IPS-20b (cell line): Measurements from ENCODE around the gene NOTO.

ENCODE experiments used
- H3K27ac ChIP-seq: one replicate; pipeline ENCODE4 v1.5.1; 2013; ENCODE audit warnings: low read length
- H3K27me3 ChIP-seq: 2 replicates; pipeline ENCODE4 v1.6.1; 2013; ENCODE audit warnings: mild to moderate bottlenecking, low read length, inconsistent platforms; ENCODE audit not compliant: insufficient read depth
- H3K36me3 ChIP-seq: 2 replicates; pipeline ENCODE4 v1.6.1; 2013; ENCODE audit warnings: low read depth, mild to moderate bottlenecking, inconsistent platforms, low read length, moderate library complexity; ENCODE audit not compliant: insufficient read depth
- H3K4me1 ChIP-seq: 2 replicates; pipeline ENCODE4 v1.6.1; 2013; ENCODE audit warnings: mild to moderate bottlenecking, control low read depth, inconsistent platforms, low read length, moderate library complexity; ENCODE audit not compliant: insufficient read depth
- H3K4me3 ChIP-seq: 2 replicates; pipeline ENCODE4 v1.5.1; 2013; ENCODE audit warnings: mild to moderate bottlenecking, low read length, inconsistent platforms
- H3K9ac ChIP-seq: 2 replicates; pipeline ENCODE4 v1.6.1; 2013; ENCODE audit warnings: low read depth, mild to moderate bottlenecking, inconsistent platforms, low read length, moderate library complexity
- H3K9me3 ChIP-seq: 2 replicates; pipeline ENCODE4 v1.6.1; 2013; ENCODE audit warnings: mild to moderate bottlenecking, low read depth, low read length, inconsistent platforms; ENCODE audit not compliant: insufficient read depth

Gene NOTO

DNA sequence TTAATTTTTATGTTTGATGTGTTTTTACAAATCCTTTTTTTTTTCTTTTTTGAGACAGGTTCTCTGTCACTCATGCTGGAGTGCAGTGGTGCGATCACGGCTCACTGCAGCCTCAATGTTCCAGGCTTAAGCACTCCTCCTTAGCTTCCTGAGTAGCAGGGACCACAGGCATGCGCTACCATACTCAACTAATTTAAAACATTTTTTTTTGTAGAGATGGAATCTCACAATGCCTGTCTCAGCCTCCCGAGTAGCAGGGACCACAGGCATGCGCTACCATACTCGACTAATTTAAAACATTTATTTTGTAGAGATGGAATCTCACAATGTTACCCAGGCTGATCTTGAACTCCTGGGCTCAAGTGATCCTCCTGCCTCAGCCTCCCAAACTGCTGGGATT is 3.2 kb downstream of the NOTO start:
- no peaks in the 10 kb centered on the region for H3K36me3 ChIP-seq
- H3K4me3 ChIP-seq: no peak overlapping the region
- peaks cover 64% of the 10 kb centered on the region for H3K27me3 ChIP-seq
- peaks cover 2% of the 10 kb centered on the region; the same call in 1 of the 2 replicates for H3K4me1 ChIP-seq
- peaks cover 4% of the 10 kb centered on the region; the same call in 1 of the 2 replicates for H3K9me3 ChIP-seq
- H3K9ac ChIP-seq: no peak overlapping the region
- no peak overlapping the region for H3K27ac ChIP-seq

DNA sequence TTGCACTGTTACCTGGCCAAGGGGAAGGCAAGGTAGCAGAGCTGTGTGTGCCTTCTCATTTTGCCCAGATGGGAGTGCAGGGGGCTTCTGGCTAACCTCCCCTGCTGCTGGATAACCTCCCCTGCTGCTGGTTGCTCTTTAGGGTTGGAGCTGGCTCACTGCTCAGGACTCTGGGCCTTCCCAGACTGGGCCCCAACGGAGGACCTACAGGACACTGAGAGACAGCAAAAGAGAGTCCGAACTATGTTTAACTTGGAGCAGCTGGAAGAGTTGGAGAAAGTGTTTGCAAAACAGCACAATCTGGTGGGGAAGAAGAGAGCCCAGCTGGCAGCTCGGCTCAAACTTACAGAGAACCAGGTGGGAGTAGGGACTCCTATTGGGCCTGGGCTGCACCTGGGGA is 5.9 kb downstream of the NOTO start:
- no peak overlapping the region for H3K4me3 ChIP-seq
- H3K36me3 ChIP-seq: no peaks in the 10 kb centered on the region
- no peaks in the 10 kb centered on the region for H3K9me3 ChIP-seq
- no peak overlapping the region for H3K27ac ChIP-seq
- peaks cover 44% of the 10 kb centered on the region for H3K27me3 ChIP-seq
- H3K9ac ChIP-seq: no peak overlapping the region
- no peaks in the 10 kb centered on the region; the same call in 1 of the 2 replicates for H3K4me1 ChIP-seq

DNA sequence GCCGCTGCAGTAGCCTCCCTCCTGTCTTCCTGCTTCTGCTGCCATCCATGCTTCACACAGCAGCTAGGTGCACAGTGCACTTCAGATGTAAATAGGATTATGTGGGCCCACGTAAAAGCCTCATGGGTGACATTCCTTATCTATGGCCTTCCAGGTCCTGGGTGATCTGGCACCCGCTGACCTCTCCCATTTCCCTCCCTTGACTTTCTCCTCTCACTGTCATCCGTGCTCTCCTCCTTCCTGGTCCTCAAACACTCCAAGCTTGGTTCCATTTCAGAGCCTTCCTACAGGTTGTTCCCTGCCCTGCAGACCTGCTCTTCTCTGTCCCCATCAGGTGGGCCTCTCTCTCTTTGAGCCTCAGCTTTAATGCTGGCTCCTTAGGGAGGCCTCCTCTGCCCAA is 7.6 kb downstream of the NOTO start:
- no peaks in the 10 kb centered on the region for H3K9me3 ChIP-seq

DNA sequence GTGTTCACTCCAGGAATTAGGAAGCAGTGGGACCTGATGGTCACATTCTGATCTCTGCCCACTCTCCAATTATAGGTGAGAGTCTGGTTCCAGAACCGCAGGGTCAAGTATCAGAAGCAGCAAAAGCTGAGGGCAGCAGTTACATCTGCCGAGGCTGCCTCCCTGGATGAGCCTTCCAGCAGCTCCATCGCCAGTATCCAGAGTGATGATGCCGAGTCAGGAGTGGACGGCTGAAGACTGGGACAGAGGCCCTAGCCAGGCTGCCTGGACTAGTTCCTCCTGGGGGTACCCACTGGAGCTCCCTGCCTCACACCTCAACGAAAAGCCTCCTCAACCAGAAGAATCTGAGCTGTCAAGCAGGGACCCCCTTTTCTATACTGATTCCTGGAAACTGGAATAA is 8.3 kb downstream of the NOTO start:
- Histone ChIP-seq H3K4me1 (peaks cover 3% of the 10 kb centered on the region; the same call in 1 of the 2 replicates), H3K9ac (no peak overlapping the region), H3K4me3 (no peak overlapping the region), H3K36me3 (no peaks in the 10 kb centered on the region), H3K9me3 (no peaks in the 10 kb centered on the region), H3K27ac (no peak overlapping the region), H3K27me3 (peaks cover 21% of the 10 kb centered on the region)

More for the DNA sequence above, 7.6 kb downstream of the NOTO start:
- Histone ChIP-seq H3K36me3 (no peaks in the 10 kb centered on the region), H3K4me3 (no peak overlapping the region), H3K9ac (no peak overlapping the region), H3K4me1 (peaks cover under 1% of the 10 kb centered on the region; the same call in 1 of the 2 replicates), H3K27me3 (peaks cover 27% of the 10 kb centered on the region), H3K27ac (no peak overlapping the region)

DNA sequence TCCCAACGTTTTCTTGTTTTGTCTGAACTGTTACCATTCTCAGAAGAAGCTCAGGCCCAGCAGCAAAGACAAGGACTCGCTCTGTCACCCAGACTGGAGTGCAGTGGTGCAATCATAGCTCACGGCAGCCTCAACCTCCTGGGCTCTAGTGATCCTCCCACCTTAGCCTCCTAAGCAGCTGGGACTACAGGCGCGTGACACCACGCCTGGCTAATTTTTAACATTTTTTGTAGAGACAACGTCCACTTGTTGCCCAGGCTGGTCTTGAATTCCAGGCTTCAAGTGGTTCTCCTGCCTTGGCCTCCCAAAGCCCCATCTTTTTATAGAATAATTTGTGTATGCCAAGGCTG is 9.7 kb downstream of the NOTO start:
- Histone ChIP-seq H3K4me3 (no peak overlapping the region), H3K27me3 (peaks cover 12% of the 10 kb centered on the region), H3K9me3 (no peaks in the 10 kb centered on the region), H3K36me3 (no peaks in the 10 kb centered on the region), H3K9ac (no peak overlapping the region), H3K4me1 (peaks cover 3% of the 10 kb centered on the region; the same call in 1 of the 2 replicates), H3K27ac (no peak overlapping the region)

DNA sequence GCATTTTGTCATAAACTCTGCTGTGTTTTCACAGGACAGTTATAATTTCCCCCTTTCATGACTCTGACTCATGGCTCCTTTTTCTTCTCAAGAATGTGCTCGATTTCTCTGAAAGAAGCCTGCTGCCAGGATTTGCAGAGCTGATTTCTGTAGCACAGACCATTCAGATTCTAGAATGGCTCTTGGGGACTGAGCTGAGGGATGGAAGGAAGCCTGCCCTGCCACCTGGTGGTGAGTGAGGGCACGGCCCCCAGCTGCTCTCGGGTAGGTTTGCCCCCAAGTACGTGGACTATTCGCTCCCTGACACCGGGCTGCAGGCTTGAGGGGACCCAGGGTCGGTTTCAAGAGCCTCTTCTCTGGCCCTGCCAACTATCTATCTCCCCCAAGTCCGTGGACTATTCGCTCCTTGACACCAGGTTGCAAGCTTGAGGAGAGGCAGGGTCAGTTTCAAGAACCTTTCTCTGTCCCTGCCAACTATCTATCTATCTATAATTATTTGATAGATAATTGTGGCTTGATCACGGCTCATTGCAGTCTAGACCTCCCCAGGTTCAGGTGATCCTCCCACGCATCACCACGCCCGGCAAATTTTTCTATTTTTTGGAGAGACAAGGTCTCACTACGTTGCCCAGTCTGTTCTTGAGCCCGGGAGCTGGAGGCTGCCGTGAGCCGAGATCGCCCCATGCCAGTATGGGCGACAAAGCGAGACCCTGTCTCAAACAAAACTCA is 10.2 kb downstream of the NOTO start:
- H3K9ac ChIP-seq: no peak overlapping the region
- peaks cover 3% of the 10 kb centered on the region; the same call in 1 of the 2 replicates for H3K4me1 ChIP-seq
- H3K4me3 ChIP-seq: no peak overlapping the region
- H3K27me3 ChIP-seq: peaks cover 12% of the 10 kb centered on the region
- no peak overlapping the region for H3K27ac ChIP-seq
- H3K36me3 ChIP-seq: no peaks in the 10 kb centered on the region
- H3K9me3 ChIP-seq: no peaks in the 10 kb centered on the region

DNA sequence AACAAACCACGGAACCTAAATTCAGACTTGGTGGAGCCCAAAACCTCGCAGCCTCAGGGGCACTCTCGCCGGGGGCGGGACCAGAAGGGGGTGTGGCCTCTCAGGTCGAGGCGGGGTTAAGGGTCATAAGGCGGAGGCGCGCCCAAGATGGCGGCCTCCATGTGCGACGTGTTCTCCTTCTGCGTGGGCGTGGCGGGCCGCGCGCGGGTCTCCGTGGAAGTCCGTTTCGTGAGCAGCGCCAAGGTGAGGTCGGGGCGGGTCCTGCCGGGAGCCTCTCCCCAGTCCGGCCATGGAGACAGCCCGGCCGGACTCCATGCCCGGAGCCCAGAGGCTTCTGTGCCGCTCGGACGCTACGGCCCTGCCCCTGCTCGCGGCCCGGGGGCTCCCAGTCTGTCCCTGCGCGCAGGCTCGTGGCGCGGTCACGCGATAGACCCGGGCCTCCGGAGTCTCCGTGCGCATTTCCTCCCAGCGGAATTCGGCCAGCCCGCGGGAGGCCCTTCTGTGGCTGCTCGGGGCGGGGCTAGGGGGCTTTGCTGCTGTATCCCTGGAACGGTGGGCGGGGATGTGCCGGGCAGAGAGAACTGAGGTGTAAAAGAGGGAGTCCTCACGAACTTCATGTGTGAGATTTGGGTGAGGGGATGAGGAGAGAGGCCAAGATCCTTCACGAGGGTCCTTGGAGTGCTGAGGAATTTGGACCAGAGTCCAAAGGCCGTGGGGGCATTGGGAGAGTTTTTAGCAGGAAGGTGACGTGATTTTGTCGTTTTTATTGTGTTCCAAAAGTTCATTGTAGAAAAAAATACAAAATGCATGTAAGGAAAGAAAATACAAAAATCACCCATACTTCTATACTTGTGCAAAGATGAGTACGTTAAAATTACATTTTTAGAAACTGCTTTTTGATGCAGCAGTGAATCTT is 12.0 kb downstream of the NOTO start, which contains the start of gene SMYD5:
Gene SMYD5 (plus strand): TSS at position 126 of the 916 bp plus-strand sequence. CDS start 22 bp downstream, at position 148.
- Histone ChIP-seq H3K9me3 (no peaks in the 10 kb centered on the region), H3K27ac (peak within 1 kb of the TSS; percentile 38), H3K27me3 (peaks cover 10% of the 10 kb centered on the region; the same call in 1 of the 2 replicates), H3K4me1 (peaks cover 3% of the 10 kb centered on the region; the same call in 1 of the 2 replicates), H3K4me3 (peak within 1 kb of the TSS; percentile 89), H3K9ac (peak within 1 kb of the TSS; percentile 81), H3K36me3 (0 out of 2 replicates have a peak, but pooled peaks cover 5% of the 10 kb centered on the region)

DNA sequence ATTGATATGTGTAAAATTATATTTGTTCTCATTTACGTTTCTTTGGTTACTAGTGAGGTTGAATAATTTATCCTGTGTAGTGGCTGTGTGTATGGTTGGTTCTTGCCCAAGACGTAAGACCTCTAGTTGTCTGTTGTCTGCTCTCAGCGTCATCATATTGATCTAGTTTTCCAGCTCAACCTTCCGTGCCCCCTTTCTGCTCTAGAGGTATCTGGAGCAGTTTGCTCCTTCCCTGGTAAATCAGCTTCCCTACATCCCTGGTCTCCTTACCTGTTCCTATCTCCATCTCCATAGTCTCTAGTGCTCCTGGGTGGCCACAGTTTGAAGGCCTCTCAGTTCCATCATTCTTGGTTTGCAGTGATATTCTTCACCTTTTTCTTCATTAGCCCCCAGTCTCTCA is 12.9 kb downstream of the NOTO start:
- Histone ChIP-seq H3K4me3 (peak overlapping the region; percentile 89), H3K9ac (peak overlapping the region; percentile 81; the same call in 1 of the 2 replicates)

DNA sequence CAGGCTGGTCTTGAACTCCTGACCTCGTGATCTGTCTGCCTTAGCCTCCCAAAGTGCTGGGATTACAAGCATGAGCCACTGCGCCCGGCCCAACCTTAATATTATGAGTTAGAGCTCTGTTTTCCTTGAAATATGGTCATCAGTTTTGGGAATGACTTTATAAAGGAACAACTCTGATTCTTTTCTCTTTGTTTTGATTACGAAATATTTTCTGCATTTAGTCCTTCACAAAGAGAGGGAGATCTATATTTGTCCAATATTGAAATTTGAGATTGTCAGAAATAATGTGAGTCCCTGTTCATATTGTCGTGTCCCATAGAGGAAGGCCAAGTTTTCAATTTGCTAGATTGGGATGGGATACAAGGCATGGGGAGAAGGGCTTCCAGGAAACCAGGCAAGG is 14.8 kb downstream of the NOTO start:
- no peaks in the 10 kb centered on the region for H3K9me3 ChIP-seq
- H3K4me3 ChIP-seq: no peak overlapping the region
- no peak overlapping the region for H3K27ac ChIP-seq
- H3K9ac ChIP-seq: no peak overlapping the region
- H3K27me3 ChIP-seq: peaks cover 8% of the 10 kb centered on the region; the same call in 1 of the 2 replicates
- H3K4me1 ChIP-seq: peaks cover 3% of the 10 kb centered on the region; the same call in 1 of the 2 replicates
- peaks cover 32% of the 10 kb centered on the region for H3K36me3 ChIP-seq

More for the DNA sequence above, 12.9 kb downstream of the NOTO start:
- Histone ChIP-seq H3K27ac (no peak overlapping the region), H3K27me3 (peaks cover 8% of the 10 kb centered on the region; the same call in 1 of the 2 replicates), H3K9me3 (no peaks in the 10 kb centered on the region), H3K4me1 (peaks cover 3% of the 10 kb centered on the region; the same call in 1 of the 2 replicates), H3K36me3 (peaks cover 12% of the 10 kb centered on the region; the same call in 1 of the 2 replicates)

DNA sequence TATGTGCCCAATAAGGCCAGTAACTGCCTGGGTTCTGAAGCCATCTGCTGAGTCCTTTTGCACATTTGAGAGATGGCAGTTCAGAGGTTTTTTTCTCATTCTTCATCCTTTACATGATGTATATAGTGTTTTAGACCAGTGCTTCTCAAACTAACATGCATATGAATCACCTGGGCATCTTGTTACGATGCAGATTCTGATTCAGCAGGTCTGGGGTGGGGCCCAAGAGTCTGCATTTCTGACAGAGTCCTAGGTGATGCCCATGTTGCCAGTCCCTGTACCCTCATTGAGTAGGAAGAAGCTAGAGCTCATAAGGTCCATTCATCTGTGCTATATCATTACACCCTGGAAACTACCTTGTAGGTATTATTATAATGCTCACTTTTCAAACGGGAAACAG is 15.5 kb downstream of the NOTO start:
- H3K36me3 ChIP-seq: peaks cover 38% of the 10 kb centered on the region
- H3K27ac ChIP-seq: no peak overlapping the region
- peaks cover 5% of the 10 kb centered on the region; the same call in 1 of the 2 replicates for H3K27me3 ChIP-seq
- H3K9me3 ChIP-seq: no peaks in the 10 kb centered on the region
- no peak overlapping the region for H3K4me3 ChIP-seq
- no peak overlapping the region for H3K9ac ChIP-seq
- H3K4me1 ChIP-seq: peaks cover 3% of the 10 kb centered on the region; the same call in 1 of the 2 replicates

DNA sequence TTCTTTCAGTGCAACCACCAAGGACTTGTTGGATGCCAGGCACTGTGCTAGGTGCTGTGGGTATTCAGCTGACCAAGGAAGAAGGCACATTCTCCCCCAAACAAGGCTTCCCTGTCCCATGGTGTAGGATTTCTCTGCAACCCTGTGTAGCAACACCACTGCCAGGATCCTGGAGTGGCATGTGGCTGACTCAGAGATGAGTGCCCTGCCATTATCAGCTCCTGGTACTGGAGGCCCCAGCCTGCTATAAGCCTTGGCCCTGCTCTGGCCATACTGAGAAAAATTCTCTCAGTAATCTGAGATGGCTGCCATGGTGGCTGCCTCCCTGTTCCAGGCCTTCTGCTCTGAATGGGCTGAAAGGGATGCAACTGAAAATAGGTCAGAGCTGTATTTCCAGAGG is 15.9 kb downstream of the NOTO start:
- Histone ChIP-seq H3K27ac (no peak overlapping the region), H3K9me3 (no peaks in the 10 kb centered on the region), H3K36me3 (peaks cover 43% of the 10 kb centered on the region), H3K4me3 (no peak overlapping the region), H3K4me1 (peaks cover 3% of the 10 kb centered on the region; the same call in 1 of the 2 replicates), H3K9ac (no peak overlapping the region), H3K27me3 (peaks cover under 1% of the 10 kb centered on the region; the same call in 1 of the 2 replicates)
